K562 (cell line): ENCODE results near the gene POLR3GL. TPM values are rescaled to one million over a fixed set of nuclear protein-coding genes. Genes with fewer than 3 reads are reported as not detected.

Experiments
- CHAMP1 ChIP-seq: fragments of 450-650 bp; IDR thresholded peaks from 2 replicates; pipeline ENCODE4 v1.6.1; 2016; ENCODE audit warnings: mild to moderate bottlenecking
- HINFP ChIP-seq: fragments of 450-650 bp; conservative IDR thresholded peaks from 2 replicates; pipeline ENCODE4 v1.6.1; 2016; ENCODE audit warnings: missing genetic modification characterization, low read depth, mild to moderate bottlenecking, control low read depth, missing compliant biosample characterization
- HNRNPL ChIP-seq: fragments of 200-400 bp; formaldehyde crosslinking; IDR thresholded peaks from 2 replicates; pipeline ENCODE4 v1.6.1; 2017; ENCODE audit warnings: low read depth, mild to moderate bottlenecking, low read length
- ILF3 ChIP-seq: fragments of 450-650 bp; IDR thresholded peaks from 2 replicates; pipeline ENCODE4 v1.6.1; 2018; ENCODE audit warnings: antibody characterized with exemption, mild to moderate bottlenecking, moderate library complexity, borderline replicate concordance
- MAFK ChIP-seq: IDR thresholded peaks from 2 replicates; pipeline ENCODE4 v1.6.1; 2011; ENCODE audit warnings: low read length, improper control_type of control experiment
- MIER1 ChIP-seq: fragments of 450-650 bp; IDR thresholded peaks from 2 replicates; pipeline ENCODE4 v1.6.1; 2016; ENCODE audit warnings: antibody characterized with exemption, mild to moderate bottlenecking, low read depth
- NFE2 ChIP-seq: IDR thresholded peaks from 2 replicates; pipeline ENCODE4 v1.6.1; 2014; ENCODE audit warnings: antibody characterized with exemption, low read depth
- SMAD2 ChIP-seq: fragments of 150-350 bp; IDR thresholded peaks from 2 replicates; pipeline ENCODE4 v1.6.1; 2014; ENCODE audit warnings: low read depth, mild to moderate bottlenecking, low read length
- SMC3 ChIP-seq: conservative IDR thresholded peaks from 2 replicates; pipeline ENCODE4 v1.6.1; 2011; ENCODE audit warnings: low read depth, low read length, improper control_type of control experiment; ENCODE audit not compliant: insufficient read depth
- UBTF ChIP-seq, 2 experiments: IDR thresholded peaks; 2 replicates each; pipeline ENCODE4 v1.6.1; 2012; ENCODE audit warnings: improper control_type of control experiment in 2 of 2, low read depth in 2 of 2, low read length in 2 of 2, borderline replicate concordance in 1 of 2
- ZBTB26 ChIP-seq: fragments of 450-650 bp; formaldehyde crosslinking; IDR thresholded peaks from 2 replicates; pipeline ENCODE4 v1.4.0; 2022; ENCODE audit warnings: missing genetic modification characterization
- ZBTB34 ChIP-seq: fragments of 250-450 bp; sonication (Bioruptor Pico); IDR thresholded peaks from 2 replicates; pipeline ENCODE4 v1.8.0; 2021; ENCODE audit warnings: mild to moderate bottlenecking, moderate library complexity
- ZMIZ1 ChIP-seq, 2 experiments: fragments of 150-350 bp in 1 of 2; IDR thresholded peaks; 2 replicates each; pipeline ENCODE4 v1.6.1; 2012 to 2016; ENCODE audit warnings: low read depth in 2 of 2, low read length in 2 of 2, mild to moderate bottlenecking in 1 of 2, moderate library complexity in 1 of 2
- ZNF140 ChIP-seq: fragments of 250-450 bp; sonication (Bioruptor Pico); IDR thresholded peaks from 2 replicates; pipeline ENCODE4 v1.8.0; 2021; ENCODE audit warnings: moderate library complexity, mild to moderate bottlenecking, inconsistent platforms
- ZNF263 ChIP-seq: sonication (generic); formaldehyde crosslinking; IDR thresholded peaks from 2 replicates; pipeline ENCODE4 v1.8.0; 2022; ENCODE audit warnings: mild to moderate bottlenecking, missing genetic modification reagents, borderline replicate concordance
- polyA plus RNA-seq, 8 experiments: library from polyadenylated mRNA; depleted of rRNA in 4 of 8; stranded (reverse) in 5 of 8; unstranded in 3 of 8; fragments of >200 nt; fragmentation: Nextera tagmentation in 2 of 8; fragmentation: Illumina TruSeq in 1 of 8; extraction: Ambion mirVana in 2 of 8; extraction: Trizol in 1 of 8; gene quantifications; 2 replicates each; pipeline versions ENCODE4 v1.2.1 to v1.2.3, GENCODE V29; 2011 to 2014; ENCODE audit warnings: inconsistent platforms in 1 of 8, missing spikeins in 1 of 8
- total RNA-seq, 7 experiments: library from RNA; depleted of rRNA in 6 of 7; stranded (reverse); fragments of >200 nt in 6 of 7; fragmentation: Illumina TruSeq in 2 of 7; extraction: Trizol in 2 of 7; gene quantifications; 2 replicates each; pipeline versions ENCODE4 v1.2.1 to v1.2.3, GENCODE V29; 2011 to 2021; ENCODE audit warnings: low replicate concordance in 1 of 7

Gene POLR3GL
- total and polyA plus RNA-seq, 9 of the 15 experiments (the other 6 are each of a cell fraction or from before 2014, with no cell fraction given) = 14.6 to 48.4 (median 38.2) TPM

GRCh38 chr1:145992502-145992936 lies 28.0 kb downstream of the POLR3GL start (continued):
- TF ChIP-seq UBTF (IDR thresholded peaks at IDR 0.05; ENCODE audit: borderline replicate concordance in 1 of 2, low read depth in 2 of 2, low read length in 2 of 2) (0 out of 4 replicates have a peak, but pooled peaks of 1 of the 2 experiments have one; percentile 32), ZNF263 (CRISPR knock-in tag) (no peak), SMC3 (no peak), HINFP (tag) (no peak), NFE2 (no peak), CHAMP1 (no peak), MIER1 (no peak), ZMIZ1 (IDR thresholded peaks at IDR 0.05; ENCODE audit: low read depth in 2 of 2, low read length in 2 of 2) (no peak; a peak in 1 of 4 replicates), ZBTB26 (CRISPR knock-in tag) (no peak), HNRNPL (no peak), MAFK (no peak), ZNF140 (no peak), ILF3 (peak; percentile 18; the same call in 1 of the 2 replicates), SMAD2 (no peak), ZBTB34 (no peak)
